Liver (tissue), 10 donors: Measurements from ENCODE around the gene SCAP. TPM values are rescaled to one million over a fixed set of nuclear protein-coding genes. Genes with fewer than 3 reads are reported as not detected.

Experiments
- DNase-seq: peaks from one replicate; pipeline ENCODE4 v3.0.0-alpha.2; 2017; ENCODE audit warnings: low spot score
- H3K27ac ChIP-seq, 2 donors: one replicate each; pipeline ENCODE4 v1.7.0; 2013; ENCODE audit warnings: inconsistent platforms in 2 of 2, low read length in 2 of 2, control low read depth in 1 of 2, low read depth in 1 of 2, mild to moderate bottlenecking in 1 of 2
- H3K27me3 ChIP-seq, 4 donors: one replicate each; pipeline versions ENCODE4 v1.6.1 to v1.7.0; 2013; ENCODE audit warnings: low read length in 3 of 4, inconsistent platforms in 1 of 4, mild to moderate bottlenecking in 1 of 4, moderate library complexity in 1 of 4; ENCODE audit not compliant: control insufficient read depth in 4 of 4, insufficient read depth in 4 of 4
- H3K36me3 ChIP-seq, 4 donors: one replicate each; pipeline versions ENCODE4 v1.6.1 to v1.7.0; 2013; ENCODE audit warnings: low read length in 3 of 4, mild to moderate bottlenecking in 3 of 4, low read depth in 1 of 4, moderate library complexity in 1 of 4; ENCODE audit not compliant: control insufficient read depth in 4 of 4, insufficient read depth in 3 of 4
- H3K4me1 ChIP-seq, 4 donors: one replicate each; pipeline versions ENCODE4 v1.6.1 to v1.7.0; 2013; ENCODE audit warnings: low read length in 3 of 4, mild to moderate bottlenecking in 3 of 4, moderate library complexity in 1 of 4; ENCODE audit not compliant: control insufficient read depth in 4 of 4, insufficient read depth in 4 of 4
- H3K4me3 ChIP-seq, 3 donors: one replicate each; pipeline versions ENCODE4 v1.6.1 to v1.7.0; 2013; ENCODE audit warnings: low read length in 3 of 3, control low read depth in 1 of 3, low read depth in 1 of 3, mild to moderate bottlenecking in 1 of 3
- H3K9ac ChIP-seq, 2 donors: one replicate each; pipeline ENCODE4 v1.7.0; 2013; ENCODE audit warnings: low read length in 2 of 2, mild to moderate bottlenecking in 2 of 2, moderate library complexity in 2 of 2, control low read depth in 1 of 2, low read depth in 1 of 2
- H3K9me3 ChIP-seq, 4 donors: one replicate each; pipeline versions ENCODE4 v1.6.1 to v1.7.0; 2013; ENCODE audit warnings: low read length in 3 of 4; ENCODE audit not compliant: control insufficient read depth in 4 of 4
- FOXA2 ChIP-seq: IDR thresholded peaks from 2 replicates; pipeline ENCODE4 v1.6.1; 2016; ENCODE audit warnings: antibody characterized with exemption
- GABPA ChIP-seq, 2 donors: IDR thresholded peaks in 1 of 2; conservative IDR thresholded peaks in 1 of 2; 2 replicates each; pipeline ENCODE4 v1.6.1; 2016; ENCODE audit warnings: antibody characterized with exemption in 2 of 2, mild to moderate bottlenecking in 1 of 2, moderate library complexity in 1 of 2
- NR2F2 ChIP-seq: IDR thresholded peaks from 2 replicates; pipeline ENCODE4 v1.6.1; 2016; ENCODE audit warnings: antibody characterized with exemption
- RXRA ChIP-seq, 2 donors: IDR thresholded peaks; 2 replicates each; pipeline ENCODE4 v1.6.1; 2017 to 2018; ENCODE audit warnings: antibody characterized with exemption in 2 of 2, mild to moderate bottlenecking in 1 of 2
- YY1 ChIP-seq: IDR thresholded peaks from 2 replicates; pipeline ENCODE4 v1.6.1; 2016; ENCODE audit warnings: antibody characterized with exemption, mild to moderate bottlenecking
- WGBS: extraction: QIAGEN DNeasy Blood & Tissue Kit; methylation state at CpG from one replicate; pipeline ENCODE4 v1.1.7; 2013; 5-methylcytosine and 5-hydroxymethylcytosine counted together
- polyA plus RNA-seq, 2 donors: library from polyadenylated mRNA; stranded (reverse) in 1 of 2; unstranded in 1 of 2; fragments of 200-250 nt in 1 of 2; fragments of >200 nt in 1 of 2; fragmentation: Nextera tagmentation in 1 of 2; extraction: Ambion mirVana in 1 of 2; gene quantifications; one replicate each; pipeline versions ENCODE4 v1.2.1 to v1.2.3, GENCODE V29; 2013 to 2015
- small RNA-seq: library from RNA; depleted of rRNA; stranded (forward); fragments of <200 nt; gene quantifications from one replicate; pipeline ENCODE3, GENCODE V24; 2014
- total RNA-seq, 2 donors: library from RNA; depleted of rRNA; stranded (reverse); fragments of >200 nt; gene quantifications; one replicate each; pipeline ENCODE4 v1.2.3, GENCODE V29; 2014
- TF ChIP-seq, protein P1 (sequence below): IDR thresholded peaks from 2 replicates; pipeline ENCODE4 v1.6.1; 2016; ENCODE audit warnings: antibody characterized with exemption
- TF ChIP-seq, protein P2 (sequence below): IDR thresholded peaks from 2 replicates; pipeline ENCODE4 v1.6.1; 2016; ENCODE audit warnings: antibody characterized with exemption
- TF ChIP-seq, protein P3 (sequence below): IDR thresholded peaks from 2 replicates; pipeline ENCODE4 v1.6.1; 2016; ENCODE audit warnings: antibody characterized with exemption
- donor health status: healthy.
- donor health status: healthy.
- donor health status: healthy.
- donor health status: healthy.
- donor health status: healthy.

Gene SCAP
- total and polyA plus RNA-seq, 4 donors = 25.9 to 84.8 (median 59.3) TPM

- Histone ChIP-seq H3K4me1 (peaks cover 0 to 3% (median 0%) of the 10 kb centered on the region in 4 donors), H3K9ac (no peak overlapping the region), H3K27ac (no peak overlapping the region), H3K9me3 (no peaks in the 10 kb centered on the region), H3K4me3 (no peak overlapping the region), H3K27me3 (no peaks in the 10 kb centered on the region), H3K36me3 (no peaks in the 10 kb centered on the region)
- no peak for DNase-seq
- TF ChIP-seq YY1 = no peak
- TF ChIP-seq NR2F2 = no peak
- TF ChIP-seq FOXA2 = no peak
- TF ChIP-seq RXRA (IDR thresholded peaks at IDR 0.05) = no peak
- TF ChIP-seq, protein P1, sequence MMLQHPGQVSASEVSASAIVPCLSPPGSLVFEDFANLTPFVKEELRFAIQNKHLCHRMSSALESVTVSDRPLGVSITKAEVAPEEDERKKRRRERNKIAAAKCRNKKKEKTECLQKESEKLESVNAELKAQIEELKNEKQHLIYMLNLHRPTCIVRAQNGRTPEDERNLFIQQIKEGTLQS = no peak
- no peak for TF ChIP-seq GABPA (IDR thresholded peaks at IDR 0.05 in 1 of 2, conservative IDR thresholded peaks at IDR 0.05 in 1 of 2)
- TF ChIP-seq, protein P2, sequence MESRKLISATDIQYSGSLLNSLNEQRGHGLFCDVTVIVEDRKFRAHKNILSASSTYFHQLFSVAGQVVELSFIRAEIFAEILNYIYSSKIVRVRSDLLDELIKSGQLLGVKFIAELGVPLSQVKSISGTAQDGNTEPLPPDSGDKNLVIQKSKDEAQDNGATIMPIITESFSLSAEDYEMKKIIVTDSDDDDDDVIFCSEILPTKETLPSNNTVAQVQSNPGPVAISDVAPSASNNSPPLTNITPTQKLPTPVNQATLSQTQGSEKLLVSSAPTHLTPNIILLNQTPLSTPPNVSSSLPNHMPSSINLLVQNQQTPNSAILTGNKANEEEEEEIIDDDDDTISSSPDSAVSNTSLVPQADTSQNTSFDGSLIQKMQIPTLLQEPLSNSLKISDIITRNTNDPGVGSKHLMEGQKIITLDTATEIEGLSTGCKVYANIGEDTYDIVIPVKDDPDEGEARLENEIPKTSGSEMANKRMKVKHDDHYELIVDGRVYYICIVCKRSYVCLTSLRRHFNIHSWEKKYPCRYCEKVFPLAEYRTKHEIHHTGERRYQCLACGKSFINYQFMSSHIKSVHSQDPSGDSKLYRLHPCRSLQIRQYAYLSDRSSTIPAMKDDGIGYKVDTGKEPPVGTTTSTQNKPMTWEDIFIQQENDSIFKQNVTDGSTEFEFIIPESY = no peak
- TF ChIP-seq, protein P3, sequence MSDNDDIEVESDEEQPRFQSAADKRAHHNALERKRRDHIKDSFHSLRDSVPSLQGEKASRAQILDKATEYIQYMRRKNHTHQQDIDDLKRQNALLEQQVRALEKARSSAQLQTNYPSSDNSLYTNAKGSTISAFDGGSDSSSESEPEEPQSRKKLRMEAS = no peak
- 73% methylated on average over 11 of the region's 11 CpGs for WGBS
Measured at GRCh38 chr3:47365213-47366153, 110.3 kb downstream of the SCAP start.

Small RNAs within 50 kb of the gene (small RNA-seq; reads per million reads assigned to genes)
- gene AC099778.2 = not detected

Other genes starting within 250 kb of the SCAP start
- gene KIF9, start 193.1 kb downstream of the SCAP start, total RNA-seq = 1 to 10 TPM; 2.3 to 2.5 TPM
- gene KIF9, start 193.1 kb downstream of the SCAP start, polyA plus RNA-seq = 1 to 10 TPM; 3.8 to 4.5 TPM
- 10 to 100 TPM in 1 of 2 donors, 1 to 10 TPM in 1; 9.3 to 12.6 TPM for gene KLHL18, start 193.0 kb downstream of the SCAP start, total RNA-seq
- 10 to 100 TPM in 1 of 2 donors, 1 to 10 TPM in 1; 3.5 to 11.2 TPM for gene KLHL18, start 193.0 kb downstream of the SCAP start, polyA plus RNA-seq
- gene PTPN23, start 94.9 kb downstream of the SCAP start, total RNA-seq = 10 to 100 TPM; 10.6 to 84.4 TPM
- 10 to 100 TPM in 1 of 2 donors, 1 to 10 TPM in 1; 3.8 to 12.4 TPM for gene PTPN23, start 94.9 kb downstream of the SCAP start, polyA plus RNA-seq
- 10 to 100 TPM; 18.8 to 21.4 TPM for gene ELP6, start 37.8 kb upstream of the SCAP start, total RNA-seq
- 10 to 100 TPM; 19.4 to 19.7 TPM for gene ELP6, start 37.8 kb upstream of the SCAP start, polyA plus RNA-seq
- gene CSPG5, start 102.9 kb upstream of the SCAP start, total RNA-seq = under 1 TPM; 0.25 to 0.33 TPM
- under 1 TPM in 1 of 2 donors, not detected in 1; 0.42 TPM for gene CSPG5, start 102.9 kb upstream of the SCAP start, polyA plus RNA-seq